GM20000 (cell line): ENCODE data around the gene NPAS2.

Experiments used
- DNase-seq: peaks from one replicate; pipeline ENCODE4 v3.0.0; 2012; ENCODE audit warnings: low spot score
- CTCF ChIP-seq: IDR thresholded peaks from 2 replicates; pipeline ENCODE4 v1.5.1; 2012; ENCODE audit warnings: mild to moderate bottlenecking, control low read depth; ENCODE audit errors: extremely low read depth, missing control alignments

NPAS2 gene

GRCh38 chr2:100889286-100889685 is 69.3 kb downstream of the NPAS2 start:
- no peak for DNase-seq
- no peak for TF ChIP-seq CTCF

GRCh38 chr2:100891906-100892642 is 72.1 kb downstream of the NPAS2 start:
- DNase-seq: no peak
- TF ChIP-seq CTCF: no peak

GRCh38 chr2:100893392-100894104 is 73.6 kb downstream of the NPAS2 start:
- no peak for TF ChIP-seq CTCF
- peak; percentile 59 for DNase-seq

GRCh38 chr2:100894105-100894795 is 74.3 kb downstream of the NPAS2 start:
- no peak for DNase-seq
- TF ChIP-seq CTCF: no peak

GRCh38 chr2:100894796-100895156 is 74.8 kb downstream of the NPAS2 start:
- no peak for DNase-seq
- TF ChIP-seq CTCF: no peak

GRCh38 chr2:100895402-100895801 is 75.5 kb downstream of the NPAS2 start:
- DNase-seq: no peak
- TF ChIP-seq CTCF: no peak

- no peak for DNase-seq
Observed at GRCh38 chr2:100895934-100896685, 76.2 kb downstream of the NPAS2 start.

More at GRCh38 chr2:100895934-100896685, 76.2 kb downstream of the NPAS2 start:
- TF ChIP-seq CTCF: no peak
